ENCODE results near the gene IL22.
"Not testable (repeated sequence)": the region's sequence is repeated elsewhere in the genome, so short reads cannot be mapped to it uniquely, and the experiment has no call there.

IL22 gene

GRCh38 chr12:68231691-68232090 lies 21.7 kb downstream of the IL22 start:
- Mint-ChIP-seq H3K9me3 (no peaks in the 10 kb centered on the region), H3K4me1 (peaks cover 28% of the 10 kb centered on the region), H3K4me3 (no peak overlapping the region), H3K36me3 (no peaks in the 10 kb centered on the region), H3K27ac (no peak overlapping the region), H3K27me3 (peaks cover 2% of the 10 kb centered on the region)
- DNase-seq = no peak
- CTCF ChIA-PET = interaction anchor here (1.3 to 2.2 kb wide), 5 partner anchors 8 to 85 kb away, joined by 3 to 20 read pairs (median 5); no protein-coding TSS in a partner anchor

GRCh38 chr12:68231229-68231628 lies 22.2 kb downstream of the IL22 start:
- Mint-ChIP-seq H3K4me3 (no peak overlapping the region), H3K27me3 (peaks cover 5% of the 10 kb centered on the region), H3K36me3 (no peaks in the 10 kb centered on the region), H3K27ac (no peak overlapping the region), H3K4me1 (peaks cover 24% of the 10 kb centered on the region), H3K9me3 (no peaks in the 10 kb centered on the region)
- CTCF ChIA-PET = interaction anchor here (1.3 to 2.2 kb wide), 5 partner anchors 8 to 85 kb away, joined by 3 to 20 read pairs (median 5); no protein-coding TSS in a partner anchor
- DNase-seq = no peak

- Mint-ChIP-seq H3K36me3 (no peaks in the 10 kb centered on the region), H3K9me3 (no peaks in the 10 kb centered on the region), H3K27me3 (peaks cover 5% of the 10 kb centered on the region), H3K4me1 (peaks cover 15% of the 10 kb centered on the region), H3K4me3 (no peak overlapping the region), H3K27ac (no peak overlapping the region)
- DNase-seq = no peak
- CTCF ChIA-PET = interaction anchor here (1.3 kb wide), 1 partner anchor 87 kb away, joined by 6 read pairs; no protein-coding TSS in a partner anchor
Measured at GRCh38 chr12:68229956-68230355, 23.4 kb downstream of the IL22 start.

- Mint-ChIP-seq H3K9me3 (no peaks in the 10 kb centered on the region), H3K36me3 (no peaks in the 10 kb centered on the region), H3K4me3 (no peak overlapping the region), H3K27ac (no peak overlapping the region), H3K27me3 (peaks cover 5% of the 10 kb centered on the region), H3K4me1 (peaks cover 19% of the 10 kb centered on the region)
- CTCF ChIA-PET = interaction anchor here (1.0 kb wide), 1 partner anchor 187 kb away, joined by 3 read pairs; no protein-coding TSS in a partner anchor
- no peak for DNase-seq
Measured at GRCh38 chr12:68227356-68227755, 26.0 kb downstream of the IL22 start.

GRCh38 chr12:68225576-68226476 lies 27.6 kb downstream of the IL22 start, which contains the start of gene IL26:
Gene IL26, minus strand, starts transcription at chr12:68225810. Its CDS starts 54 bp downstream, at chr12:68225756.
- Mint-ChIP-seq H3K4me3 (no peak within 1 kb of the TSS), H3K36me3 (no peaks in the 10 kb centered on the region), H3K9me3 (no peaks in the 10 kb centered on the region), H3K27ac (no peak within 1 kb of the TSS), H3K27me3 (peaks cover 5% of the 10 kb centered on the region), H3K4me1 (peaks cover 11% of the 10 kb centered on the region)
- no peak for DNase-seq
- CTCF ChIA-PET = interaction anchor here (0.7 to 4.7 kb wide), 4 partner anchors 11 to 90 kb away, joined by 3 to 99 read pairs (median 14); no protein-coding TSS in a partner anchor

DNA sequence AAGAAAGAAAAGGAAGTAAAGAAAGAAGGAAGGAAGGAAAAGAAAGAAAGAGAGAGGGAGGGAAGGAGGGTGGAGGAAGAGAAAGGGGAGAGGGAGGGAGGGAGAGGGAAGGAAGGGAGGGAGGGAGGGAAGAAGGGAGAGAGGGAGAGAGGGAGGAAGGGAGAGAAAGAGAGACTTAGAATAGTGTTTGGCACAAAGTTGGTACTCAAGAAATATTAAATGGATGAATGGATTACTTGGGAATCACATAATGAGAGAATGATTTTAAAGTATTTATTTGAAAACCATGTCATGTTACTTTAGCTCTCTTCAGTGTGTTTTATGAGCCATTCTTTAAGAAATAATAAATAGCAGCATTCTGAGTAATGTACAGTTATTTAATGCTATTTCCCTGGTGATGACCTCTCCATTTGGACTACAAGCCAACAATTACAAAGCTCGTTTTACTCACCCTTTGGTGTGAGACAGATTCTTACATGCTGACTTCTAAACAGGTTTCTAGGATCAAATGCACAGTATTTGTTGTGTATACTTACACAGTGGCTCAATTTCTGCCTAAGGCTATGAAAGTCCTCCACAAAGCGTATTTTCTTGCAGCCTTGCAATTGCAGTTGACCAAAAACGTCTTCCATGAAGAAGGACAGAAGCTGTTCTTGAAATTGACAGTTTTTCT lies 28.7 kb downstream of the IL22 start:
- no peak for DNase-seq
- CTCF ChIA-PET = interaction anchor here (0.8 to 4.8 kb wide), 8 partner anchors 12 to 185 kb away, joined by 3 to 99 read pairs (median 8); no protein-coding TSS in a partner anchor
- Mint-ChIP-seq H3K27ac (no peak overlapping the region), H3K4me1 (peaks cover 10% of the 10 kb centered on the region), H3K4me3 (no peak overlapping the region), H3K27me3 (peaks cover 5% of the 10 kb centered on the region), H3K36me3 (no peaks in the 10 kb centered on the region), H3K9me3 (no peaks in the 10 kb centered on the region)

DNA sequence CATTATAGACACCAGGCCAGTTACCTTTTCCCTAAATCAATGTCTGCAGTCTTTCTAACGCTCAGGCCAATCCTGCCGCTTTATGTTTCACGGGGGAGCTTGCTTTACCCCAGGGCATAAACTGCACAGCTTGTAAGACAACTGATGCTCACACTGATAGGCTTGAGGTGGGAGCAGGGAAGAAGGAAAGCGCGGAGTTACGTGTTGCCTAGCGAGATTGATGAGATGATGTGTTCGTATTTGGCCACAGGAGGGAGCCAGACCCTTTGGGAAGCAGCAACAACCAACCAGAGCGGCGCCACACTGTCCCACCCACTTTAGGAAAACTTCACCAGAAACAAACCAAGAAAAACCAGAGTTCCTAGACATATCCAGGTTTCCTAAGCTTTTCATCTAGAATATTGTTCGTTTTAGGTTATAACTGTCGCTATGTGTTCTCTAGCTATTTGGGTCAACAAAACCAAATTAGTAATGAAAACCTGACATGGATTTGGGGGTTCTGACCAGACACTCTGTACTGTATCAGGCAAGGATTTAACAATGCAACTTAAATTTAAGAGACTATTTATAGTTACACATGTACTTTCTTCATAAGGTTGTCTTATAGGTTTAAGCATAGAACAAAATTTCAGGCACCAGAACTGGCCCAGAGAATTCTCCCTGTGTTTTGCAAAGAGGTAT lies 30.2 kb downstream of the IL22 start:
- Mint-ChIP-seq H3K27ac (no peak overlapping the region), H3K27me3 (peaks cover 5% of the 10 kb centered on the region), H3K4me1 (peaks cover 10% of the 10 kb centered on the region), H3K36me3 (no peaks in the 10 kb centered on the region), H3K9me3 (no peaks in the 10 kb centered on the region), H3K4me3 (no peak overlapping the region)
- CTCF ChIA-PET = interaction anchor here (0.6 to 4.8 kb wide), 38 partner anchors 8 to 631 kb away, joined by 3 to 99 read pairs (median 4); partner anchors contain the start of genes IFNG and MDM1
- peak; percentile 81 for DNase-seq

- CTCF ChIA-PET = interaction anchor here (0.6 to 4.8 kb wide), 34 partner anchors 10 to 574 kb away, joined by 3 to 99 read pairs (median 4); partner anchors contain the start of genes IFNG and MDM1
- DNase-seq = no peak
- no peaks in the 10 kb centered on the region for H3K9me3 Mint-ChIP-seq
- H3K27me3 Mint-ChIP-seq = peaks cover 5% of the 10 kb centered on the region
- no peaks in the 10 kb centered on the region for H3K36me3 Mint-ChIP-seq
- no peak overlapping the region for H3K27ac Mint-ChIP-seq
- no peak overlapping the region for H3K4me3 Mint-ChIP-seq
- H3K4me1 Mint-ChIP-seq = peaks cover 10% of the 10 kb centered on the region
Measured at GRCh38 chr12:68222326-68222725, 31.1 kb downstream of the IL22 start.

- CTCF ChIA-PET = interaction anchor here (1.3 to 4.8 kb wide), 4 partner anchors 63 to 500 kb away, joined by 3 to 52 read pairs (median 11); partner anchors contain the start of gene IFNG
- Mint-ChIP-seq H3K9me3 (no peaks in the 10 kb centered on the region), H3K27me3 (peaks cover under 1% of the 10 kb centered on the region), H3K27ac (no peak overlapping the region), H3K4me3 (no peak overlapping the region), H3K4me1 (peaks cover 10% of the 10 kb centered on the region), H3K36me3 (no peaks in the 10 kb centered on the region)
- DNase-seq = no peak
Measured at GRCh38 chr12:68221497-68221896, 31.9 kb downstream of the IL22 start.

DNA sequence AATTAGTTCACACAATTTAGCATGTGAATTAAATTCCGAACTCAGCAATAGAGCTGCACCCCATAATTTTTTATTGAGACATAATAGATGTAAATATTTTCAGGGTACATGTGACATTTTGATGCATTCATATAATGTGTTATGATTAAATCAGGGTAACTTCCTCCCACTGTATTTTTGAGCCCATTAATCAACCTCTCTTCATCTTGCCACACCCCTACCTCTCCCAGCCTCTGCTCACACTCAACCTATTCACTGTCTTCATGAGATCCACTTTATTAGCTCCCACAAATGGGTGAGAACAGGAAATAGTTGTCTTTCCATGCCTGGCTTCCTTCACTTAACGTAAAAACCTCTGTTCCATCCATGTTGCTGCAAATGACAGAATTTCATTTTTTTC lies 42.5 kb downstream of the IL22 start:
- CTCF ChIA-PET = no interaction called here
- H3K4me1 Mint-ChIP-seq = peaks cover 9% of the 10 kb centered on the region
- peaks cover 1% of the 10 kb centered on the region for H3K36me3 Mint-ChIP-seq
- no peaks in the 10 kb centered on the region for H3K9me3 Mint-ChIP-seq
- peaks cover 3% of the 10 kb centered on the region for H3K27me3 Mint-ChIP-seq
- H3K4me3 Mint-ChIP-seq = no peak overlapping the region
- no peak overlapping the region for H3K27ac Mint-ChIP-seq
- no peak for DNase-seq

GRCh38 chr12:68209048-68209728 lies 44.2 kb downstream of the IL22 start:
- H3K27me3 Mint-ChIP-seq, DNase-seq, H3K9me3 Mint-ChIP-seq, H3K4me1 Mint-ChIP-seq, H3K4me3 Mint-ChIP-seq, H3K36me3 Mint-ChIP-seq, H3K27ac Mint-ChIP-seq: not testable (repeated sequence)
- CTCF ChIA-PET = interaction anchor here (0.8 kb wide), 1 partner anchor 169 kb away, joined by 4 read pairs; no protein-coding TSS in a partner anchor

- Mint-ChIP-seq H3K4me1 (peaks cover 22% of the 10 kb centered on the region), H3K4me3 (no peak overlapping the region), H3K36me3 (peaks cover 1% of the 10 kb centered on the region), H3K27ac (no peak overlapping the region), H3K27me3 (no peaks in the 10 kb centered on the region), H3K9me3 (no peaks in the 10 kb centered on the region)
- DNase-seq = no peak
- CTCF ChIA-PET = interaction anchor here (1.1 kb wide), 1 partner anchor 109 kb away, joined by 3 read pairs; no protein-coding TSS in a partner anchor
Measured at GRCh38 chr12:68207276-68207675, 46.1 kb downstream of the IL22 start.

- H3K9me3 Mint-ChIP-seq = no peaks in the 10 kb centered on the region
- DNase-seq = no peak
- H3K4me1 Mint-ChIP-seq = peaks cover 20% of the 10 kb centered on the region
- H3K4me3 Mint-ChIP-seq = no peak overlapping the region
- no peaks in the 10 kb centered on the region for H3K27me3 Mint-ChIP-seq
- CTCF ChIA-PET = interaction anchor here (1.1 kb wide), 1 partner anchor 110 kb away, joined by 3 read pairs; no protein-coding TSS in a partner anchor
- no peak overlapping the region for H3K27ac Mint-ChIP-seq
- H3K36me3 Mint-ChIP-seq = no peaks in the 10 kb centered on the region
Measured at GRCh38 chr12:68206446-68206845, 47.0 kb downstream of the IL22 start.

Data from activated naive CD4-positive, alpha-beta T cell treated with anti-CD3 and anti-CD28 coated beads, Interleukin-2, amount 10 ng/mL, durations not matched to agents 7 days and 5 days (primary cell).